ENCODE results near the gene NSMCE4A. TPM values are rescaled to one million over a fixed set of nuclear protein-coding genes. Genes with fewer than 3 reads are reported as not detected.
A peak's percentile ranks its signal among the peaks of the same experiment; 100 is the strongest.
"Not testable (repeated sequence)": the region's sequence is repeated elsewhere in the genome, so short reads cannot be mapped to it uniquely, and the experiment has no call there.

The NSMCE4A gene, protein sequence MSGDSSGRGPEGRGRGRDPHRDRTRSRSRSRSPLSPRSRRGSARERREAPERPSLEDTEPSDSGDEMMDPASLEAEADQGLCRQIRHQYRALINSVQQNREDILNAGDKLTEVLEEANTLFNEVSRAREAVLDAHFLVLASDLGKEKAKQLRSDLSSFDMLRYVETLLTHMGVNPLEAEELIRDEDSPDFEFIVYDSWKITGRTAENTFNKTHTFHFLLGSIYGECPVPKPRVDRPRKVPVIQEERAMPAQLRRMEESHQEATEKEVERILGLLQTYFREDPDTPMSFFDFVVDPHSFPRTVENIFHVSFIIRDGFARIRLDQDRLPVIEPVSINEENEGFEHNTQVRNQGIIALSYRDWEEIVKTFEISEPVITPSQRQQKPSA
- total RNA-seq = 41.7 to 46.9 TPM (median 44.4 TPM) in 3 replicates

GRCh38 chr10:121974535-121975294 is at the start of gene NSMCE4A:
Gene NSMCE4A (minus strand): TSS chr10:121975217. CDS start chr10:121975165, 52 bp downstream.
- H3K36me3 Mint-ChIP-seq = peaks cover 21% of the 10 kb centered on the region
- H3K9me3 Mint-ChIP-seq = peaks cover 17% of the 10 kb centered on the region
- H3K27me3 Mint-ChIP-seq (ENCODE audit: low read depth) = no peaks in the 10 kb centered on the region
- peak within 1 kb of the TSS; percentile 74 for H3K4me3 Mint-ChIP-seq
- TF ChIP-seq, protein P1, sequence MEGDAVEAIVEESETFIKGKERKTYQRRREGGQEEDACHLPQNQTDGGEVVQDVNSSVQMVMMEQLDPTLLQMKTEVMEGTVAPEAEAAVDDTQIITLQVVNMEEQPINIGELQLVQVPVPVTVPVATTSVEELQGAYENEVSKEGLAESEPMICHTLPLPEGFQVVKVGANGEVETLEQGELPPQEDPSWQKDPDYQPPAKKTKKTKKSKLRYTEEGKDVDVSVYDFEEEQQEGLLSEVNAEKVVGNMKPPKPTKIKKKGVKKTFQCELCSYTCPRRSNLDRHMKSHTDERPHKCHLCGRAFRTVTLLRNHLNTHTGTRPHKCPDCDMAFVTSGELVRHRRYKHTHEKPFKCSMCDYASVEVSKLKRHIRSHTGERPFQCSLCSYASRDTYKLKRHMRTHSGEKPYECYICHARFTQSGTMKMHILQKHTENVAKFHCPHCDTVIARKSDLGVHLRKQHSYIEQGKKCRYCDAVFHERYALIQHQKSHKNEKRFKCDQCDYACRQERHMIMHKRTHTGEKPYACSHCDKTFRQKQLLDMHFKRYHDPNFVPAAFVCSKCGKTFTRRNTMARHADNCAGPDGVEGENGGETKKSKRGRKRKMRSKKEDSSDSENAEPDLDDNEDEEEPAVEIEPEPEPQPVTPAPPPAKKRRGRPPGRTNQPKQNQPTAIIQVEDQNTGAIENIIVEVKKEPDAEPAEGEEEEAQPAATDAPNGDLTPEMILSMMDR (IDR thresholded peaks at IDR 0.05; ENCODE audit: unreplicated experiment) = no peak
- DNase-seq (ENCODE audit: low spot score in 2 of 2, unreplicated experiment in 2 of 2) = peak; percentile 59 to 81
- peak within 1 kb of the TSS; percentile 39 for H3K27ac Mint-ChIP-seq
- peaks cover 10% of the 10 kb centered on the region for H3K4me1 Mint-ChIP-seq

DNA sequence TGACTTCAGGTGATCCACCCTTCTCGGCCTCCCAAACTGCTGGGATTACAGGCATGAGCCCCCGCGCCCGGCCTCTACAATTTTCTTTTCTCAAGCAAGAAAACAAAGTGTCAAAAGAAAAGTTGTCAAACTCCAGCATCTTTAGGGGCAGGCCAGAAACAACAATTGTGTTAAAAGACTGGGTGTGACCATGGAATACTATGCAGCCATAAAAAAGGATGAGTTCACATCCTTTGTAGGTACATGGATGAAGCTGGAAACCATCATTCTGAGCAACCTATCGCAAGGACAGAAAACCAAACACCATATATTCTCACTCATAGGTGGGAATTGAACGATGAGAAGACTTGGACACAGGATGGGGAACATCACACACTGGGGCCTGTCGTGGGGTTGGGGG is 48.2 kb upstream of the NSMCE4A start:
- not testable (repeated sequence) for H3K27ac Mint-ChIP-seq; H3K4me3 Mint-ChIP-seq; DNase-seq (ENCODE audit: low spot score in 2 of 2, unreplicated experiment in 2 of 2)

DNA sequence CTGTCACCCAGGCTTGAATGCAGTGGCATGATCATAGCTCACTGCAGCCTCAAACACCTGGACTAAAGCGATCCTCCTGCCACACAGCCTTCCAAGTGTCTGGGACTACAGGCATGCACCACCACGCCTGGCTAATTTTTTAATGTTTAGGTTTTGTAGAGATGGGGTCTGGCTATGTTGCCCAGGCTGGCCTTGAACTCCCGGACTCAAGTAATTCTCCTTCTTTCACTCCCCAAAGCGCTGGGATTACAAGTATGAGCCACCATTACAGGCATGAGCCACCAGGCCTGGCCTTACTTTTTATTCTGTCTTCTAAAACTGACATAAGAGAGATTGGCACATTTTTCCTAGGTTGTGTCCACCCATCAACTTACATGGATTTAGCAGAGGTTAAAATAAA is 47.3 kb upstream of the NSMCE4A start:
- peaks cover 3% of the 10 kb centered on the region for H3K4me1 Mint-ChIP-seq
- H3K27me3 Mint-ChIP-seq (ENCODE audit: low read depth) = peaks cover 2% of the 10 kb centered on the region
- TF ChIP-seq, protein P1 (IDR thresholded peaks at IDR 0.05; ENCODE audit: unreplicated experiment) = no peak
- H3K27ac Mint-ChIP-seq = no peak overlapping the region
- no peak for DNase-seq (ENCODE audit: low spot score in 2 of 2, unreplicated experiment in 2 of 2)
- H3K9me3 Mint-ChIP-seq = no peaks in the 10 kb centered on the region
- no peaks in the 10 kb centered on the region for H3K36me3 Mint-ChIP-seq
- H3K4me3 Mint-ChIP-seq = no peak overlapping the region

More for the DNA sequence above, 48.2 kb upstream of the NSMCE4A start:
- H3K9me3 Mint-ChIP-seq; H3K36me3 Mint-ChIP-seq; H3K4me1 Mint-ChIP-seq; H3K27me3 Mint-ChIP-seq (ENCODE audit: low read depth): not testable (repeated sequence)

- peaks cover 2% of the 10 kb centered on the region for H3K27me3 Mint-ChIP-seq (ENCODE audit: low read depth)
- peaks cover 3% of the 10 kb centered on the region for H3K4me1 Mint-ChIP-seq
- H3K36me3 Mint-ChIP-seq = no peaks in the 10 kb centered on the region
- DNase-seq (ENCODE audit: low spot score in 2 of 2, unreplicated experiment in 2 of 2) = no peak
- H3K4me3 Mint-ChIP-seq = no peak overlapping the region
- no peak overlapping the region for H3K27ac Mint-ChIP-seq
- TF ChIP-seq, protein P1 (IDR thresholded peaks at IDR 0.05; ENCODE audit: unreplicated experiment) = no peak
- no peaks in the 10 kb centered on the region for H3K9me3 Mint-ChIP-seq
Measured at GRCh38 chr10:122021828-122022227, 46.8 kb upstream of the NSMCE4A start.

GRCh38 chr10:122021379-122021778 is 46.4 kb upstream of the NSMCE4A start:
- no peak overlapping the region for H3K4me3 Mint-ChIP-seq
- peaks cover 3% of the 10 kb centered on the region for H3K4me1 Mint-ChIP-seq
- no peaks in the 10 kb centered on the region for H3K9me3 Mint-ChIP-seq
- no peaks in the 10 kb centered on the region for H3K36me3 Mint-ChIP-seq
- no peak for DNase-seq (ENCODE audit: low spot score in 2 of 2, unreplicated experiment in 2 of 2)
- peaks cover 2% of the 10 kb centered on the region for H3K27me3 Mint-ChIP-seq (ENCODE audit: low read depth)
- TF ChIP-seq, protein P1 (IDR thresholded peaks at IDR 0.05; ENCODE audit: unreplicated experiment) = no peak
- no peak overlapping the region for H3K27ac Mint-ChIP-seq

GRCh38 chr10:122020226-122020625 is 45.2 kb upstream of the NSMCE4A start:
- Mint-ChIP-seq H3K27ac (no peak overlapping the region), H3K27me3 (ENCODE audit: low read depth) (peaks cover 2% of the 10 kb centered on the region), H3K9me3 (no peaks in the 10 kb centered on the region), H3K4me1 (peaks cover 3% of the 10 kb centered on the region), H3K4me3 (no peak overlapping the region), H3K36me3 (no peaks in the 10 kb centered on the region)
- TF ChIP-seq, protein P1 (IDR thresholded peaks at IDR 0.05; ENCODE audit: unreplicated experiment) = no peak
- no peak for DNase-seq (ENCODE audit: low spot score in 2 of 2, unreplicated experiment in 2 of 2)
